HEK293 (cell line): Measurements from ENCODE around the gene DBI.

Source experiments
- CTCF ChIA-PET: fragments of 350-600 bp; formaldehyde crosslinking; extraction: SDS; loops from one replicate; lab custom pipeline; 2021; ENCODE audit warnings: antibody characterized with exemption; lab: Yijun Ruan, JAX
- POLR2A ChIA-PET: fragments of 300-600 bp; formaldehyde crosslinking; extraction: SDS; loops from one replicate; lab custom pipeline; 2020; ENCODE audit warnings: antibody characterized with exemption, inconsistent platforms; lab: Yijun Ruan, JAX
- H3K27ac ChIP-seq: fragments of 200-500 bp; sonication (Bioruptor generic); 2 replicates; pipeline ENCODE4 v1.5.1; 2014; ENCODE audit warnings: low read depth, low read length, control low read depth, inconsistent platforms; ENCODE audit errors: extremely low read depth
- H3K36me3 ChIP-seq, 2 experiments: fragments of 200-500 bp in 1 of 2; sonication (Bioruptor generic) in 1 of 2; 1 replicate in 1 of 2; 2 replicates in 1 of 2; pipeline ENCODE4 v1.5.1; 2014 to 2017; ENCODE audit warnings: inconsistent platforms in 2 of 2, low read length in 2 of 2; ENCODE audit not compliant: control insufficient read depth in 2 of 2, insufficient read depth in 1 of 2
- H3K4me1 ChIP-seq: fragments of 200-500 bp; sonication (Bioruptor generic); 2 replicates; pipeline ENCODE4 v1.5.1; 2014; ENCODE audit warnings: mild to moderate bottlenecking, low read length, inconsistent platforms; ENCODE audit not compliant: control insufficient read depth, insufficient read depth
- H3K4me3 ChIP-seq: 2 replicates; pipeline ENCODE4 v1.5.1; 2011; ENCODE audit warnings: low read depth, mild to moderate bottlenecking, control low read depth, low read length, moderate library complexity
- H3K9me3 ChIP-seq: fragments of 200-500 bp; sonication (Bioruptor generic); 2 replicates; pipeline ENCODE4 v1.5.1; 2014; ENCODE audit warnings: low read depth, low read length, inconsistent platforms; ENCODE audit not compliant: control insufficient read depth, insufficient read depth
- KLF9 ChIP-seq: fragments of 450-650 bp; formaldehyde crosslinking; IDR thresholded peaks from 2 replicates; pipeline ENCODE4 v1.5.1; 2016; ENCODE audit warnings: missing biosample characterization, missing genetic modification characterization, low read depth
- REST ChIP-seq: fragments of 450-650 bp; formaldehyde crosslinking; IDR thresholded peaks from 2 replicates; pipeline ENCODE4 v1.5.1; 2016; ENCODE audit warnings: missing biosample characterization, missing genetic modification characterization
- SETDB1 ChIP-seq: IDR thresholded peaks from one replicate; pipeline ENCODE4 v1.6.1; 2017; ENCODE audit warnings: mild to moderate bottlenecking, low read length, moderate library complexity, mixed read lengths; ENCODE audit not compliant: insufficient read length
- ZEB2 ChIP-seq: fragments of 450-650 bp; formaldehyde crosslinking; IDR thresholded peaks from 2 replicates; pipeline ENCODE4 v1.5.1; 2016; ENCODE audit warnings: missing biosample characterization, missing genetic modification characterization
- ZNF10 ChIP-seq: fragments of 450-650 bp; formaldehyde crosslinking; IDR thresholded peaks from 2 replicates; pipeline ENCODE4 v1.5.1; 2017; ENCODE audit warnings: missing biosample characterization, missing genetic modification characterization
- ZNF2 ChIP-seq: fragments of 450-650 bp; formaldehyde crosslinking; IDR thresholded peaks from 2 replicates; pipeline ENCODE4 v1.5.1; 2016; ENCODE audit warnings: missing biosample characterization, missing genetic modification characterization
- ZNF645 ChIP-seq: fragments of 450-650 bp; formaldehyde crosslinking; IDR thresholded peaks from 2 replicates; pipeline ENCODE4; 2016; ENCODE audit warnings: missing biosample characterization, missing genetic modification characterization
- ZNF654 ChIP-seq: fragments of 450-650 bp; formaldehyde crosslinking; IDR thresholded peaks from 2 replicates; pipeline ENCODE4 v1.5.1; 2016; ENCODE audit warnings: low read depth, missing biosample characterization, missing genetic modification characterization
- ZNF692 ChIP-seq: fragments of 450-650 bp; formaldehyde crosslinking; IDR thresholded peaks from 2 replicates; pipeline ENCODE4 v1.5.1; 2016; ENCODE audit warnings: missing biosample characterization, missing genetic modification characterization
- ZSCAN30 ChIP-seq: fragments of 450-650 bp; IDR thresholded peaks from 2 replicates; pipeline ENCODE4 v1.5.1; 2018; ENCODE audit warnings: missing biosample characterization, mild to moderate bottlenecking, missing genetic modification characterization, moderate library complexity
- TF ChIP-seq, protein P1 (sequence below): fragments of 450-650 bp; IDR thresholded peaks from 2 replicates; pipeline ENCODE4 v1.5.1; 2018; ENCODE audit warnings: missing biosample characterization, mild to moderate bottlenecking, missing genetic modification characterization
- TF ChIP-seq, protein P2 (sequence below): fragments of 450-650 bp; formaldehyde crosslinking; IDR thresholded peaks from 2 replicates; pipeline ENCODE4 v1.5.1; 2016; ENCODE audit warnings: missing biosample characterization, missing genetic modification characterization

Gene DBI

DNA sequence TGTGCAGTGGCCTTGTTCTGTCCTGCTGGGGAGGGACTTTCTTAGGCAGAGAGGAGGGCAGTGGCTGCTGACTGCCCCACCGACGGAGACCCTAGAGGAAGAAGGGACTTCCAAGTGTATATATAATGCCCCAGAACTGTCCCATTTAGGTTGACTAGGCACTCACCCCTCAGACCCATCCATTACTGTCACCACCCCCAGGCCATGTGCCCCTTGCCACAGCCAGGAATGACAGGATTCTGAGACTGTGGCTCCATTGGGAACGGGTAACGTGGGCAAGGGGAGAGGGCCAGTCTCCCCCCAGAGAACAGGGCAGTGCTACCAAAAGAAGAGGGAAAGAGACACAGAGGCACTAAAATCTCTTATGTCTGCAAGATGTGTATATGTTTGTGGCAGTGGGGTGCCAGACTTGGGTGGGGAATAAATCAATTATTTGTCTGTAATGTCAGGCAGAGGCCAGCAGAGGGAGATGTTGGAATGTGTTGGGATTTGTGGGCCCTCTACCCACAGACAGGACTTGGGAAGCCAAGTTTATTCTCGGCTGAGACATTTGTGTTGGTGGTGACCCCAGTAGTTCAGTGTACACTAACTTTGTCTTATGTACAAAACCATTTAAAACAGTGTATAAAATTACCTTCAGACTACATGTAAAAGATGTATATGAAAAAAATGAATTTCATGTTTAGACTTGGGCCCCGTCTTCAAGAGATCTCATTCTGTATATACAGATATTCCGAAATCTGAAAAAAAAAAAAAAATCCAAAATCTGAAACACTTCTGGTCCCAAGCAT is 40.8 kb downstream of the DBI start:
- POLR2A ChIA-PET: no interaction called here
- Histone ChIP-seq H3K27ac (no peak overlapping the region), H3K4me3 (no peak overlapping the region), H3K4me1 (no peaks in the 10 kb centered on the region), H3K9me3 (no peaks in the 10 kb centered on the region), H3K36me3 (no peaks in the 10 kb centered on the region)
- TF ChIP-seq SETDB1 (no peak), ZNF692 (peak; percentile 50; the same call in 1 of the 2 replicates), ZEB2 (tag by site-specific recombination) (no peak), ZNF654 (tag by site-specific recombination) (peak; percentile 86), ZSCAN30 (tag by site-specific recombination) (no peak), ZNF10 (tag by site-specific recombination) (no peak), ZNF2 (tag by site-specific recombination) (peak; percentile 89), KLF9 (tag by site-specific recombination) (no peak), ZNF645 (tag by site-specific recombination) (no peak)
- TF ChIP-seq, protein P1, sequence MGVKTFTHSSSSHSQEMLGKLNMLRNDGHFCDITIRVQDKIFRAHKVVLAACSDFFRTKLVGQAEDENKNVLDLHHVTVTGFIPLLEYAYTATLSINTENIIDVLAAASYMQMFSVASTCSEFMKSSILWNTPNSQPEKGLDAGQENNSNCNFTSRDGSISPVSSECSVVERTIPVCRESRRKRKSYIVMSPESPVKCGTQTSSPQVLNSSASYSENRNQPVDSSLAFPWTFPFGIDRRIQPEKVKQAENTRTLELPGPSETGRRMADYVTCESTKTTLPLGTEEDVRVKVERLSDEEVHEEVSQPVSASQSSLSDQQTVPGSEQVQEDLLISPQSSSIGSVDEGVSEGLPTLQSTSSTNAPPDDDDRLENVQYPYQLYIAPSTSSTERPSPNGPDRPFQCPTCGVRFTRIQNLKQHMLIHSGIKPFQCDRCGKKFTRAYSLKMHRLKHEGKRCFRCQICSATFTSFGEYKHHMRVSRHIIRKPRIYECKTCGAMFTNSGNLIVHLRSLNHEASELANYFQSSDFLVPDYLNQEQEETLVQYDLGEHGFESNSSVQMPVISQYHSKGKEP (tag by site-specific recombination): no peak
- TF ChIP-seq, protein P2, sequence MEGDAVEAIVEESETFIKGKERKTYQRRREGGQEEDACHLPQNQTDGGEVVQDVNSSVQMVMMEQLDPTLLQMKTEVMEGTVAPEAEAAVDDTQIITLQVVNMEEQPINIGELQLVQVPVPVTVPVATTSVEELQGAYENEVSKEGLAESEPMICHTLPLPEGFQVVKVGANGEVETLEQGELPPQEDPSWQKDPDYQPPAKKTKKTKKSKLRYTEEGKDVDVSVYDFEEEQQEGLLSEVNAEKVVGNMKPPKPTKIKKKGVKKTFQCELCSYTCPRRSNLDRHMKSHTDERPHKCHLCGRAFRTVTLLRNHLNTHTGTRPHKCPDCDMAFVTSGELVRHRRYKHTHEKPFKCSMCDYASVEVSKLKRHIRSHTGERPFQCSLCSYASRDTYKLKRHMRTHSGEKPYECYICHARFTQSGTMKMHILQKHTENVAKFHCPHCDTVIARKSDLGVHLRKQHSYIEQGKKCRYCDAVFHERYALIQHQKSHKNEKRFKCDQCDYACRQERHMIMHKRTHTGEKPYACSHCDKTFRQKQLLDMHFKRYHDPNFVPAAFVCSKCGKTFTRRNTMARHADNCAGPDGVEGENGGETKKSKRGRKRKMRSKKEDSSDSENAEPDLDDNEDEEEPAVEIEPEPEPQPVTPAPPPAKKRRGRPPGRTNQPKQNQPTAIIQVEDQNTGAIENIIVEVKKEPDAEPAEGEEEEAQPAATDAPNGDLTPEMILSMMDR (tag by site-specific recombination): peak; percentile 57
- CTCF ChIA-PET: interaction anchor here (0.6 to 4.1 kb wide), 17 partner anchors 9 to 1648 kb away, joined by 3 to 64 read pairs (median 5); partner anchors contain the start of gene TMEM37

DNA sequence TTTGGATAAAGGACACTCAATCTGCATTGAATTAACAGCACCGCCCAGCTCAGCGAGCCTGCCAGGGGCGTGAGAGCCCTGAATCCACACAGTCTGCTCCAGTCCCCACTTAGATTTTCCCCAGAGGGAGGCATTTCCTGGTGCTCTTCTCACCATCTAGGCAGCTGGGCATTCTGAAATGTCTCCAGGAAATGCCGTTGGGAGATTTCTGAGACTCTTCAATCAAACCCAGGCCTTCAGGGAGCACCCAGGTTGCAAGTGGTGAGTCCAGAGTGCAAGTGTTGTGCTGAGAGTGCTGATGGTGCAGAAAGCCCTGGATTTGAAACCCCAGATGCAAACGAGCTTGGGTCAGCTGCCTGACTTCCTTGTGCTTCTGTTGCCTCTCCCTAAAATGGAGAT is 41.4 kb downstream of the DBI start:
- no peak for TF ChIP-seq REST (tag by site-specific recombination)
- Histone ChIP-seq H3K27ac (no peak overlapping the region), H3K9me3 (no peaks in the 10 kb centered on the region), H3K36me3 (no peaks in the 10 kb centered on the region), H3K4me3 (no peak overlapping the region), H3K4me1 (no peaks in the 10 kb centered on the region)
- POLR2A ChIA-PET: no interaction called here
- CTCF ChIA-PET: interaction anchor here (0.6 to 4.1 kb wide), 16 partner anchors 10 to 1648 kb away, joined by 3 to 64 read pairs (median 4); partner anchors contain the start of gene TMEM37
